Measurements from ENCODE around the gene PNRC1. TPM values are rescaled to one million over a fixed set of nuclear protein-coding genes. Genes with fewer than 3 reads are reported as not detected.

Gene PNRC1
- total and polyA plus RNA-seq, 2 donors (not counting 1 experiment from before 2014, with no cell fraction given): 158 to 486 TPM

- Histone ChIP-seq H3K79me2 (ENCODE audit: control insufficient read depth, insufficient read depth, low read length) (no peaks in the 10 kb centered on the region), H3K27ac (ENCODE audit: low read length in 2 of 2) (no peak overlapping the region), H3K36me3 (replicated peaks in 1 of 2; ENCODE audit: control extremely low read depth in 1 of 2, control insufficient read depth in 1 of 2, extremely low read depth in 1 of 2, insufficient read depth in 2 of 2, low read length in 1 of 2) (no peaks in the 10 kb centered on the region), H4K20me1 (ENCODE audit: control insufficient read depth, insufficient read depth, low read length, poor library complexity, severe bottlenecking) (no peaks in the 10 kb centered on the region), H3K4me3 (ENCODE audit: control extremely low read depth in 1 of 5, extremely low read depth in 1 of 5, insufficient read depth in 1 of 5, low read depth in 2 of 5, low read length in 4 of 5) (no peak overlapping the region), H3K9ac (ENCODE audit: low read length) (no peak overlapping the region), H2AFZ (ENCODE audit: insufficient read depth, low read depth, low read length, poor library complexity, severe bottlenecking) (no peak overlapping the region), H3K4me2 (replicated peaks; ENCODE audit: low read depth, low read length, poor library complexity, severe bottlenecking) (no peak overlapping the region), H3K9me3 (ENCODE audit: control extremely low read depth in 1 of 3, control insufficient read depth in 2 of 3, insufficient read depth in 1 of 3, low read length in 2 of 3) (no peaks in the 10 kb centered on the region), H3K27me3 (replicated peaks in 1 of 4; ENCODE audit: control extremely low read depth in 1 of 4, control insufficient read depth in 3 of 4, insufficient read depth in 4 of 4, low read length in 3 of 4) (no peaks in the 10 kb centered on the region), H3K4me1 (ENCODE audit: control insufficient read depth in 2 of 2, insufficient read depth in 2 of 2, low read length in 2 of 2) (no peaks in the 10 kb centered on the region)
- no peak overlapping the region for H3K4me3 Mint-ChIP-seq
- no peak for ATAC-seq (ENCODE audit: low read depth)
- no peaks in the 10 kb centered on the region for H3K4me1 Mint-ChIP-seq
- no peaks in the 10 kb centered on the region for H3K27me3 Mint-ChIP-seq
- TF ChIP-seq CTCF (IDR thresholded peaks at IDR 0.05): no peak
- no peaks in the 10 kb centered on the region for H3K9me3 Mint-ChIP-seq (ENCODE audit: insufficient read depth)
- intact Hi-C loops (cut with micrococcal nuclease): no loop called here
- POLR2A ChIA-PET: no interaction called here
- no peak for DNase-seq
- no CpG with 5 or more reads among the region's 3 CpGs for WGBS (ENCODE audit: insufficient coverage)
- CTCF ChIA-PET: no interaction called here
- H3K27ac Mint-ChIP-seq: no peak overlapping the region
Observed at GRCh38 chr6:89110284-89110683, 29.7 kb downstream of the PNRC1 start.

GRCh38 chr6:89111933-89112332 lies 31.4 kb downstream of the PNRC1 start:
- Mint-ChIP-seq H3K9me3 (ENCODE audit: insufficient read depth) (no peaks in the 10 kb centered on the region), H3K4me1 (peaks cover 3% of the 10 kb centered on the region), H3K27me3 (peaks cover 9% of the 10 kb centered on the region), H3K27ac (no peak overlapping the region), H3K4me3 (no peak overlapping the region)
- ChIA-PET POLR2A (no interaction called here), CTCF (interaction anchor here (0.6 kb wide), 1 partner anchor 35 kb away, joined by 3 read pairs; no protein-coding TSS in a partner anchor)
- Histone ChIP-seq H3K27ac (ENCODE audit: low read length in 2 of 2) (no peak overlapping the region), H3K79me2 (ENCODE audit: control insufficient read depth, insufficient read depth, low read length) (peaks cover 3% of the 10 kb centered on the region), H4K20me1 (ENCODE audit: control insufficient read depth, insufficient read depth, low read length, poor library complexity, severe bottlenecking) (no peaks in the 10 kb centered on the region), H3K4me1 (ENCODE audit: control insufficient read depth in 2 of 2, insufficient read depth in 2 of 2, low read length in 2 of 2) (peaks cover 2 to 3% of the 10 kb centered on the region in 2 donors), H3K4me3 (ENCODE audit: control extremely low read depth in 1 of 5, extremely low read depth in 1 of 5, insufficient read depth in 1 of 5, low read depth in 2 of 5, low read length in 4 of 5) (no peak overlapping the region), H3K27me3 (replicated peaks in 1 of 4; ENCODE audit: control extremely low read depth in 1 of 4, control insufficient read depth in 3 of 4, insufficient read depth in 4 of 4, low read length in 3 of 4) (peaks cover 0 to 8% (median 2%) of the 10 kb centered on the region in 4 experiments), H3K4me2 (replicated peaks; ENCODE audit: low read depth, low read length, poor library complexity, severe bottlenecking) (no peak overlapping the region), H3K9ac (ENCODE audit: low read length) (no peak overlapping the region), H3K36me3 (replicated peaks in 1 of 2; ENCODE audit: control extremely low read depth in 1 of 2, control insufficient read depth in 1 of 2, extremely low read depth in 1 of 2, insufficient read depth in 2 of 2, low read length in 1 of 2) (no peaks in the 10 kb centered on the region), H2AFZ (ENCODE audit: insufficient read depth, low read depth, low read length, poor library complexity, severe bottlenecking) (no peak overlapping the region), H3K9me3 (ENCODE audit: control extremely low read depth in 1 of 3, control insufficient read depth in 2 of 3, insufficient read depth in 1 of 3, low read length in 2 of 3) (no peaks in the 10 kb centered on the region)
- 98% methylated on average over 8 of the region's 9 CpGs for WGBS (ENCODE audit: insufficient coverage)
- intact Hi-C loops (cut with micrococcal nuclease): no loop called here
- TF ChIP-seq CTCF (IDR thresholded peaks at IDR 0.05) (no peak), EZH2 (IDR thresholded peaks at IDR 0.05; ENCODE audit: borderline replicate concordance, insufficient read depth, low read depth, low read length, poor library complexity, severe bottlenecking) (no peak)
- ATAC-seq (ENCODE audit: low read depth): no peak
- DNase-seq: no peak
